ENCODE data around the gene TAT.
"Not testable (repeated sequence)": the region's sequence is repeated elsewhere in the genome, so short reads cannot be mapped to it uniquely, and the experiment has no call there.

The TAT gene

GRCh38 chr16:71594000-71594646, 17.2 kb upstream of the TAT start:
- Histone ChIP-seq H3K27me3 (replicated peaks; ENCODE audit: control insufficient read depth, insufficient read depth, low read length) (no peaks in the 10 kb centered on the region), H3K36me3 (ENCODE audit: control insufficient read depth, insufficient read depth, low read length) (no peaks in the 10 kb centered on the region), H3K4me3 (replicated peaks; ENCODE audit: low read depth, low read length) (no peak overlapping the region)
- TF ChIP-seq, protein P1, sequence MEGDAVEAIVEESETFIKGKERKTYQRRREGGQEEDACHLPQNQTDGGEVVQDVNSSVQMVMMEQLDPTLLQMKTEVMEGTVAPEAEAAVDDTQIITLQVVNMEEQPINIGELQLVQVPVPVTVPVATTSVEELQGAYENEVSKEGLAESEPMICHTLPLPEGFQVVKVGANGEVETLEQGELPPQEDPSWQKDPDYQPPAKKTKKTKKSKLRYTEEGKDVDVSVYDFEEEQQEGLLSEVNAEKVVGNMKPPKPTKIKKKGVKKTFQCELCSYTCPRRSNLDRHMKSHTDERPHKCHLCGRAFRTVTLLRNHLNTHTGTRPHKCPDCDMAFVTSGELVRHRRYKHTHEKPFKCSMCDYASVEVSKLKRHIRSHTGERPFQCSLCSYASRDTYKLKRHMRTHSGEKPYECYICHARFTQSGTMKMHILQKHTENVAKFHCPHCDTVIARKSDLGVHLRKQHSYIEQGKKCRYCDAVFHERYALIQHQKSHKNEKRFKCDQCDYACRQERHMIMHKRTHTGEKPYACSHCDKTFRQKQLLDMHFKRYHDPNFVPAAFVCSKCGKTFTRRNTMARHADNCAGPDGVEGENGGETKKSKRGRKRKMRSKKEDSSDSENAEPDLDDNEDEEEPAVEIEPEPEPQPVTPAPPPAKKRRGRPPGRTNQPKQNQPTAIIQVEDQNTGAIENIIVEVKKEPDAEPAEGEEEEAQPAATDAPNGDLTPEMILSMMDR (IDR thresholded peaks at IDR 0.05; ENCODE audit: insufficient read depth, low read length, poor library complexity, severe bottlenecking) = no peak
- DNase-seq (ENCODE audit: extremely low read depth, insufficient read length) = no peak

- Histone ChIP-seq H3K27me3 (replicated peaks; ENCODE audit: control insufficient read depth, insufficient read depth, low read length) (no peaks in the 10 kb centered on the region), H3K4me3 (replicated peaks; ENCODE audit: low read depth, low read length) (no peak overlapping the region), H3K36me3 (ENCODE audit: control insufficient read depth, insufficient read depth, low read length) (no peaks in the 10 kb centered on the region)
- DNase-seq (ENCODE audit: extremely low read depth, insufficient read length) = no peak
- TF ChIP-seq, protein P1 (IDR thresholded peaks at IDR 0.05; ENCODE audit: insufficient read depth, low read length, poor library complexity, severe bottlenecking) = no peak
Observed at GRCh38 chr16:71593048-71593999, 16.4 kb upstream of the TAT start.

- Histone ChIP-seq H3K36me3 (ENCODE audit: control insufficient read depth, insufficient read depth, low read length) (no peaks in the 10 kb centered on the region), H3K27me3 (replicated peaks; ENCODE audit: control insufficient read depth, insufficient read depth, low read length) (no peaks in the 10 kb centered on the region), H3K4me3 (replicated peaks; ENCODE audit: low read depth, low read length) (no peak overlapping the region)
- DNase-seq (ENCODE audit: extremely low read depth, insufficient read length) = no peak
- TF ChIP-seq, protein P1 (IDR thresholded peaks at IDR 0.05; ENCODE audit: insufficient read depth, low read length, poor library complexity, severe bottlenecking) = no peak
Observed at GRCh38 chr16:71591917-71592316, 15.0 kb upstream of the TAT start.

DNA sequence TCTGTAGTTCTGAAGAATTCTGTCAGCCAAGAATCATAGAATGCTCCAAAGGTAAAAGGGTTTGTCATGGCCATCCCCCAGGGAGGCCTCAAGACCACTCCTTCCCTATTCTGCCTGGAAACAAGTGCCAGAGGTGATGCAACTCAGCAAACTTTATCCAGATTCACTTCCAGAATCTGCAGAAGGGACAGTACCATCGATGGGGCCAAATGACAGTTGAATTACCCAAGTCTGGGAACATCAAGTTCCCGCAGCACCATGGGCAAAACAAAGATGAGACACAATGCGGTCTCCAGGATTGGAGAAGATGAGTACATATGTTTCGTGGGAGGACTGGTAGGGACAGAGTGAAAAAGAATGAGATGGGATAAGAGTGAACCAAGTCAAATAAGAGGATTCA, 13.7 kb upstream of the TAT start:
- TF ChIP-seq, protein P1 (IDR thresholded peaks at IDR 0.05; ENCODE audit: insufficient read depth, low read length, poor library complexity, severe bottlenecking) = no peak
- H3K27me3 ChIP-seq (replicated peaks; ENCODE audit: control insufficient read depth, insufficient read depth, low read length) = no peaks in the 10 kb centered on the region
- no peak overlapping the region for H3K4me3 ChIP-seq (replicated peaks; ENCODE audit: low read depth, low read length)
- no peaks in the 10 kb centered on the region for H3K36me3 ChIP-seq (ENCODE audit: control insufficient read depth, insufficient read depth, low read length)
- DNase-seq (ENCODE audit: extremely low read depth, insufficient read length) = no peak

GRCh38 chr16:71590071-71590470, 13.2 kb upstream of the TAT start:
- not testable (repeated sequence) for H3K36me3 ChIP-seq (ENCODE audit: control insufficient read depth, insufficient read depth, low read length); H3K4me3 ChIP-seq (replicated peaks; ENCODE audit: low read depth, low read length); H3K27me3 ChIP-seq (replicated peaks; ENCODE audit: control insufficient read depth, insufficient read depth, low read length); DNase-seq (ENCODE audit: extremely low read depth, insufficient read length)

DNA sequence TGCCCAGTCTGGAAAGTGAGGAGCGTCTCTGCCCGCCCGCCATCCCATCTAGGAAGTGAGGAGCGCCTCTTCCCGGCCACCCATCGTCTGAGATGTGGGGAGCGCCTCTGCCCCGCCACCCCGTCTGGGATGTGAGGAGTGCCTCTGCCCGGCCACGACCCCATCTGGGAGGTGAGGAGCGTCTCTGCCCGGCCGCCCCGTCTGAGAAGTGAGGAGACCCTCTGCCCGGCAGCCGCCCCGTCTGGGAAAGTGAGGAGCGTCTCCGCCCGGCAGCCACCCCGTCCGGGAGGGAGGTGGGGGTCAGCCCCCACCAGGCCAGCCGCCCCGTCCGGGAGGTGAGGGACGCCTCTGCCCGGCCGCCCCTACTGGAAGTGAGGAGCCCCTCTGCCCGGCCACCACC, 12.4 kb upstream of the TAT start:
- H3K27me3 ChIP-seq (replicated peaks; ENCODE audit: control insufficient read depth, insufficient read depth, low read length); H3K4me3 ChIP-seq (replicated peaks; ENCODE audit: low read depth, low read length); H3K36me3 ChIP-seq (ENCODE audit: control insufficient read depth, insufficient read depth, low read length); DNase-seq (ENCODE audit: extremely low read depth, insufficient read length): not testable (repeated sequence)

Data from GM06990 (cell line).